H9 (cell line): ENCODE data around the gene SLC9A9. TPM values are rescaled to one million over a fixed set of nuclear protein-coding genes. Genes with fewer than 3 reads are reported as not detected.

Experiments
- DNase-seq: peaks from one replicate; pipeline ENCODE4 v3.0.0-alpha.2; 2017
- H2AFZ ChIP-seq: one replicate; pipeline ENCODE4 v1.6.1; 2013; ENCODE audit warnings: mild to moderate bottlenecking, low read length, control low read depth, moderate library complexity
- H2AK5ac ChIP-seq: 2 replicates; pipeline ENCODE4 v1.6.1; 2013; ENCODE audit warnings: low read length, control low read depth, mixed read lengths; ENCODE audit not compliant: insufficient read length
- H2BK120ac ChIP-seq: one replicate; pipeline ENCODE4 v1.6.1; 2013; ENCODE audit warnings: low read depth, mild to moderate bottlenecking, low read length, control low read depth, inconsistent platforms; ENCODE audit not compliant: poor library complexity, severe bottlenecking
- H2BK12ac ChIP-seq: 2 replicates; pipeline ENCODE4 v1.6.1; 2013; ENCODE audit warnings: low read length, control low read depth, mixed read lengths, low read depth; ENCODE audit not compliant: insufficient read length
- H2BK15ac ChIP-seq: 2 replicates; pipeline ENCODE4 v1.6.1; 2013; ENCODE audit warnings: low read depth, low read length, control low read depth
- H2BK20ac ChIP-seq: one replicate; pipeline ENCODE4 v1.6.1; 2013; ENCODE audit warnings: low read depth, mild to moderate bottlenecking, low read length, control low read depth, inconsistent platforms; ENCODE audit not compliant: poor library complexity, severe bottlenecking
- H2BK5ac ChIP-seq: 2 replicates; pipeline ENCODE4 v1.6.1; 2013; ENCODE audit warnings: low read length, control low read depth, mixed read lengths; ENCODE audit not compliant: insufficient read length
- H3K14ac ChIP-seq: 2 replicates; pipeline ENCODE4 v1.6.1; 2013; ENCODE audit warnings: low read length, control low read depth; ENCODE audit not compliant: insufficient read depth
- H3K18ac ChIP-seq: 2 replicates; pipeline ENCODE4 v1.6.1; 2013; ENCODE audit warnings: low read depth, mild to moderate bottlenecking, mixed read lengths, low read length, control low read depth; ENCODE audit not compliant: insufficient read length
- H3K23ac ChIP-seq: 2 replicates; pipeline ENCODE4 v1.6.1; 2013; ENCODE audit warnings: low read length, control low read depth, mixed read lengths, low read depth; ENCODE audit not compliant: insufficient read length
- H3K23me2 ChIP-seq: 2 replicates; pipeline ENCODE4 v1.6.1; 2013; ENCODE audit warnings: low read depth, mild to moderate bottlenecking, mixed read lengths, low read length, control low read depth; ENCODE audit not compliant: insufficient read length, poor library complexity, severe bottlenecking
- H3K27ac ChIP-seq: 2 replicates; pipeline ENCODE4 v1.5.1; 2013; ENCODE audit warnings: low read length, control low read depth, mixed read lengths, low read depth; ENCODE audit not compliant: insufficient read length
- H3K27me3 ChIP-seq: 2 replicates; pipeline ENCODE4 v1.6.1; 2013; ENCODE audit warnings: low read length, control low read depth, inconsistent platforms; ENCODE audit not compliant: insufficient read depth
- H3K4ac ChIP-seq: 2 replicates; pipeline ENCODE4 v1.6.1; 2013; ENCODE audit warnings: low read depth, mild to moderate bottlenecking, control low read depth, inconsistent platforms, low read length, moderate library complexity
- H3K4me1 ChIP-seq: 2 replicates; pipeline ENCODE4 v1.6.1; 2013; ENCODE audit warnings: low read length, control low read depth, inconsistent platforms; ENCODE audit not compliant: insufficient read depth
- H3K4me2 ChIP-seq: 2 replicates; pipeline ENCODE4 v1.6.1; 2013; ENCODE audit warnings: low read length, control low read depth, mixed read lengths; ENCODE audit not compliant: insufficient read length, insufficient read depth
- H3K56ac ChIP-seq: 2 replicates; pipeline ENCODE4 v1.6.1; 2013; ENCODE audit warnings: low read depth, mild to moderate bottlenecking, mixed read lengths, low read length, control low read depth; ENCODE audit not compliant: insufficient read length
- H3K79me1 ChIP-seq: 2 replicates; pipeline ENCODE4 v1.6.1; 2013; ENCODE audit warnings: low read depth, mild to moderate bottlenecking, moderate library complexity, low read length, control low read depth, inconsistent platforms; ENCODE audit not compliant: insufficient read depth, poor library complexity, severe bottlenecking
- H3K79me2 ChIP-seq: 2 replicates; pipeline ENCODE4 v1.6.1; 2013; ENCODE audit warnings: low read length, control low read depth, inconsistent platforms; ENCODE audit not compliant: insufficient read depth
- H3K9ac ChIP-seq: 2 replicates; pipeline ENCODE4 v1.6.1; 2013; ENCODE audit warnings: low read length, control low read depth, mixed read lengths; ENCODE audit not compliant: insufficient read length; ENCODE audit errors: extremely low read depth
- H3K9me3 ChIP-seq: one replicate; pipeline ENCODE4 v1.6.1; 2013; ENCODE audit warnings: low read depth, low read length, inconsistent platforms; ENCODE audit not compliant: control insufficient read depth
- H3T11ph ChIP-seq: one replicate; pipeline ENCODE4 v1.6.1; 2013; ENCODE audit warnings: mild to moderate bottlenecking, low read length, control low read depth, inconsistent platforms
- H4K20me1 ChIP-seq: one replicate; pipeline ENCODE4 v1.6.1; 2013; ENCODE audit not compliant: control insufficient read depth, insufficient read length, insufficient read depth
- H4K5ac ChIP-seq: 2 replicates; pipeline ENCODE4 v1.6.1; 2013; ENCODE audit warnings: low read depth, mild to moderate bottlenecking, mixed read lengths, low read length, control low read depth; ENCODE audit not compliant: insufficient read length
- H4K8ac ChIP-seq: replicated peaks from 2 replicates; pipeline ENCODE4 v1.6.1; 2013; ENCODE audit warnings: low read length, control low read depth, mixed read lengths, low read depth; ENCODE audit not compliant: insufficient read length
- H4K91ac ChIP-seq: 2 replicates; pipeline ENCODE4 v1.6.1; 2013; ENCODE audit warnings: low read depth, mild to moderate bottlenecking, moderate library complexity, mixed read lengths, low read length, control low read depth; ENCODE audit not compliant: insufficient read length
- H3K27ac Mint-ChIP-seq, 3 experiments: 2 replicates in 2 of 3; 3 replicates in 1 of 3; pipeline ENCODE4 v1.8.0; 2020 to 2021; ENCODE audit warnings: mixed read lengths in 3 of 3, mild to moderate bottlenecking in 1 of 3, moderate library complexity in 1 of 3
- H3K27me3 Mint-ChIP-seq: 2 replicates; pipeline ENCODE4 v1.8.0; 2021; ENCODE audit warnings: low read depth, mild to moderate bottlenecking, moderate library complexity, mixed read lengths
- H3K36me3 Mint-ChIP-seq, 3 experiments: 2 replicates in 2 of 3; 3 replicates in 1 of 3; pipeline ENCODE4 v1.8.0; 2020 to 2021; ENCODE audit warnings: low read depth in 3 of 3, mixed read lengths in 3 of 3; ENCODE audit not compliant: insufficient read depth in 1 of 3
- H3K4me1 Mint-ChIP-seq, 2 experiments: 2 replicates each; pipeline ENCODE4 v1.8.0; 2020; ENCODE audit warnings: mixed read lengths in 2 of 2
- H3K4me3 Mint-ChIP-seq, 2 experiments: 2 replicates in 1 of 2; 3 replicates in 1 of 2; pipeline ENCODE4 v1.8.0; 2020 to 2021; ENCODE audit warnings: mild to moderate bottlenecking in 2 of 2, mixed read lengths in 2 of 2, moderate library complexity in 1 of 2
- H3K9me3 Mint-ChIP-seq, 2 experiments: 2 replicates in 1 of 2; 3 replicates in 1 of 2; pipeline ENCODE4 v1.8.0; 2020; ENCODE audit warnings: mild to moderate bottlenecking in 2 of 2, mixed read lengths in 2 of 2, moderate library complexity in 1 of 2
- WGBS: extraction: QIAGEN DNeasy Blood & Tissue Kit; methylation state at CpG from one replicate; pipeline ENCODE4 v1.1.7; 2013; ENCODE audit warnings: missing lambda C conversion rate, low lambda C conversion rate, mixed read lengths; ENCODE audit not compliant: insufficient read length; ENCODE audit errors: extremely low coverage; 5-methylcytosine and 5-hydroxymethylcytosine counted together
- total RNA-seq: library from RNA; stranded (reverse); gene quantifications from 2 replicates; pipeline ENCODE4 v1.2.1, GENCODE V29; 2021
- TF ChIP-seq, protein P1 (sequence below): fragments of 200-600 bp; sonication (generic); conservative IDR thresholded peaks from 3 replicates; pipeline ENCODE4 v1.8.0; 2021; ENCODE audit warnings: antibody characterized with exemption, mild to moderate bottlenecking

The SLC9A9 gene
- total RNA-seq, 1 experiment from 2014 or later = 0.35 TPM

DNA sequence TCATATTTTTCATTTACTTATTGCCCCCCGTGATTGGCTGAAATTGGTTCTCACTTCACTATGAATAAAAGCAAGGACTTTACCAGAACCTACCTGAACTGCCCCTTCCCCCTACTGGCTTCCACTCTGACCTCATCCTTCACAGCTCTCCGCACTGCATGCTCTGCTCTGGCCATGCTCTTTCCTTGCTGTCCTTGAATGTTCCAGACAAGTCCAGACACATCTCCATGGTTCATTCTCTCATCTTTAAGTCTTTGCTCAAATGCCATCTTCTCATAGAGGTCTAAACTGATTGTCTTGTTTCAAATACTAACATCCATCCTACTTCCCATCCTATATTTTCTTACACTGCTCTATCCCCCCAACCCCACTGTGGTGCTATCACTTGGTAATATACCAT is 599.3 kb downstream of the SLC9A9 start:
- no peaks in the 10 kb centered on the region for H3K79me1 ChIP-seq
- no peak overlapping the region for H3K4me3 Mint-ChIP-seq
- no peaks in the 10 kb centered on the region for H4K20me1 ChIP-seq
- no peak overlapping the region for H3K23ac ChIP-seq
- H3K79me2 ChIP-seq = no peaks in the 10 kb centered on the region
- no peak overlapping the region for H2BK5ac ChIP-seq
- DNase-seq = no peak
- no peak overlapping the region for H3K27ac Mint-ChIP-seq
- no peak overlapping the region for H2BK20ac ChIP-seq
- peaks cover 2% of the 10 kb centered on the region; the same call in 1 of the 2 replicates for H3K27me3 Mint-ChIP-seq
- TF ChIP-seq, protein P1, sequence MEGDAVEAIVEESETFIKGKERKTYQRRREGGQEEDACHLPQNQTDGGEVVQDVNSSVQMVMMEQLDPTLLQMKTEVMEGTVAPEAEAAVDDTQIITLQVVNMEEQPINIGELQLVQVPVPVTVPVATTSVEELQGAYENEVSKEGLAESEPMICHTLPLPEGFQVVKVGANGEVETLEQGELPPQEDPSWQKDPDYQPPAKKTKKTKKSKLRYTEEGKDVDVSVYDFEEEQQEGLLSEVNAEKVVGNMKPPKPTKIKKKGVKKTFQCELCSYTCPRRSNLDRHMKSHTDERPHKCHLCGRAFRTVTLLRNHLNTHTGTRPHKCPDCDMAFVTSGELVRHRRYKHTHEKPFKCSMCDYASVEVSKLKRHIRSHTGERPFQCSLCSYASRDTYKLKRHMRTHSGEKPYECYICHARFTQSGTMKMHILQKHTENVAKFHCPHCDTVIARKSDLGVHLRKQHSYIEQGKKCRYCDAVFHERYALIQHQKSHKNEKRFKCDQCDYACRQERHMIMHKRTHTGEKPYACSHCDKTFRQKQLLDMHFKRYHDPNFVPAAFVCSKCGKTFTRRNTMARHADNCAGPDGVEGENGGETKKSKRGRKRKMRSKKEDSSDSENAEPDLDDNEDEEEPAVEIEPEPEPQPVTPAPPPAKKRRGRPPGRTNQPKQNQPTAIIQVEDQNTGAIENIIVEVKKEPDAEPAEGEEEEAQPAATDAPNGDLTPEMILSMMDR = no peak
- no peak overlapping the region for H3K4me2 ChIP-seq
- no peak overlapping the region for H3K27ac ChIP-seq
- no peak overlapping the region for H3K4ac ChIP-seq
- H4K5ac ChIP-seq = no peak overlapping the region
- H3K23me2 ChIP-seq = no peaks in the 10 kb centered on the region
- no peak overlapping the region for H3K14ac ChIP-seq
- H3K9me3 ChIP-seq = no peaks in the 10 kb centered on the region
- H4K8ac ChIP-seq = no peak overlapping the region
- no peaks in the 10 kb centered on the region for H3K27me3 ChIP-seq
- no peak overlapping the region for H2BK120ac ChIP-seq
- H3K4me1 ChIP-seq = 0 out of 2 replicates have a peak, but pooled peaks cover 3% of the 10 kb centered on the region
- H3K36me3 Mint-ChIP-seq = peaks cover 0 to 2% (median 0%) of the 10 kb centered on the region in 3 experiments; a peak in 2 of 7 replicates
- no peak overlapping the region for H3T11ph ChIP-seq
- no peak overlapping the region for H2BK12ac ChIP-seq
- no peak overlapping the region for H2AFZ ChIP-seq
- no peak overlapping the region for H3K18ac ChIP-seq
- H3K4me1 Mint-ChIP-seq = peaks cover 8 to 10% of the 10 kb centered on the region in 2 experiments
- no peak overlapping the region for H3K56ac ChIP-seq
- no peak overlapping the region for H2AK5ac ChIP-seq
- H4K91ac ChIP-seq = no peak overlapping the region
- no peak overlapping the region for H3K9ac ChIP-seq
- no peak overlapping the region for H2BK15ac ChIP-seq
- no CpG with 5 or more reads among the region's 2 CpGs for WGBS
- H3K9me3 Mint-ChIP-seq = no peaks in the 10 kb centered on the region; a peak in 3 of 5 replicates
